HepG2 (cell line): ENCODE measurements around the gene NOMO2. TPM values are rescaled to one million over a fixed set of nuclear protein-coding genes. Genes with fewer than 3 reads are reported as not detected.
A peak's percentile ranks its signal among the peaks of the same experiment; 100 is the strongest.
"Not testable (repeated sequence)": the region's sequence is repeated elsewhere in the genome, so short reads cannot be mapped to it uniquely, and the experiment has no call there.

Experiments used
- ATAC-seq: fragments of 200-7000 bp; cut with Tn5 transposase; 3 replicates; pipeline ENCODE4 v1.9.1; 2020; ENCODE audit warnings: mild to moderate bottlenecking, moderate library complexity
- BruUV-seq: library from RNA; stranded (reverse); fragments of 400-500 nt; replicated peaks from 2 replicates; lab custom pipeline; 2021; lab: Mats Ljungman, UMichigan
- CTCF ChIA-PET: fragments of 300-600 bp; formaldehyde crosslinking; extraction: SDS; loops from one replicate; lab custom pipeline; 2021; ENCODE audit warnings: low total read pairs, inconsistent platforms, low intra/inter-chr PET ratio; lab: Yijun Ruan, JAX
- POLR2A ChIA-PET: fragments of 350-600 bp; sonication (Branson Sonifier 250); formaldehyde crosslinking; loops from one replicate; lab custom pipeline; 2020; ENCODE audit warnings: antibody characterized with exemption, inconsistent platforms; lab: Yijun Ruan, JAX
- DNase-seq: peaks from one replicate; pipeline ENCODE4 v3.0.0-alpha.2; 2015; ENCODE audit warnings: low spot score
- FAIRE-seq: peaks from 3 replicates; lab custom pipeline; 2011; peaks lifted over from hg19 to GRCh38; lab: Jason Lieb, UNC
- H2AFZ ChIP-seq: one replicate; pipeline ENCODE4 v1.6.1; 2011; ENCODE audit warnings: low read length, inconsistent platforms
- H3K27ac ChIP-seq: fragments of 300-600 bp; 3 replicates; pipeline ENCODE4 v1.8.0; 2011; ENCODE audit warnings: mixed run types, mild to moderate bottlenecking, mixed read lengths, low read length, inconsistent platforms; ENCODE audit not compliant: insufficient read depth; ENCODE audit errors: extremely low read length
- H3K27me3 ChIP-seq, 2 experiments: fragments of 200-600 bp in 1 of 2; 2 replicates in 1 of 2; 3 replicates in 1 of 2; pipeline versions ENCODE4 v1.6.0 to v1.8.0; 2011; ENCODE audit warnings: low read length in 2 of 2, mild to moderate bottlenecking in 2 of 2, moderate library complexity in 2 of 2, inconsistent platforms in 1 of 2; ENCODE audit not compliant: insufficient read depth in 2 of 2, control insufficient read depth in 1 of 2
- H3K36me3 ChIP-seq, 2 experiments: fragments of 200-600 bp in 1 of 2; replicated peaks in 1 of 2; 2 replicates in 1 of 2; 3 replicates in 1 of 2; pipeline versions ENCODE4 v1.5.1 to v1.8.0; 2011; ENCODE audit warnings: low read length in 2 of 2, inconsistent platforms in 1 of 2; ENCODE audit not compliant: insufficient read depth in 2 of 2, control insufficient read depth in 1 of 2
- H3K4me1 ChIP-seq: 2 replicates; pipeline ENCODE4 v1.5.1; 2012; ENCODE audit warnings: low read length, inconsistent platforms; ENCODE audit not compliant: insufficient read depth
- H3K4me2 ChIP-seq: 2 replicates; pipeline ENCODE4 v1.6.0; 2011; ENCODE audit warnings: low read depth, low read length, inconsistent platforms
- H3K4me3 ChIP-seq, 3 experiments: fragments of 200-600 bp in 1 of 3; sonication (generic), shearing (Covaris generic) in 1 of 3; replicated peaks in 1 of 3; 2 replicates each; pipeline ENCODE4 v1.5.1; 2011 to 2016; ENCODE audit warnings: low read length in 3 of 3, inconsistent platforms in 2 of 3, low read depth in 2 of 3, mild to moderate bottlenecking in 2 of 3, control low read depth in 1 of 3, mixed read lengths in 1 of 3; ENCODE audit not compliant: insufficient read depth in 1 of 3
- H3K79me2 ChIP-seq: one replicate; pipeline ENCODE4 v1.6.1; 2011; ENCODE audit warnings: low read length, inconsistent platforms; ENCODE audit not compliant: insufficient read depth
- H3K9ac ChIP-seq: 2 replicates; pipeline ENCODE4 v1.6.0; 2011; ENCODE audit warnings: mild to moderate bottlenecking, low read depth, low read length, inconsistent platforms; ENCODE audit not compliant: insufficient read depth
- H3K9me3 ChIP-seq: 2 replicates; pipeline ENCODE4 v1.5.1; 2012; ENCODE audit warnings: mild to moderate bottlenecking, low read length
- H4K20me1 ChIP-seq: 2 replicates; pipeline ENCODE4 v1.6.0; 2011; ENCODE audit warnings: inconsistent platforms, mild to moderate bottlenecking, low read length, moderate library complexity; ENCODE audit not compliant: insufficient read depth
- FOXP1 ChIP-seq, 2 experiments: fragments of 450-650 bp in 1 of 2; IDR thresholded peaks; 2 replicates each; pipeline ENCODE4 v1.6.1; 2017 to 2018; ENCODE audit warnings: antibody characterized with exemption in 1 of 2
- HIVEP1 ChIP-seq: sonication (generic); formaldehyde crosslinking; IDR thresholded peaks from 2 replicates; pipeline ENCODE4 v1.4.0; 2020; ENCODE audit warnings: mild to moderate bottlenecking, missing genetic modification reagents
- KDM5B ChIP-seq: sonication (generic); formaldehyde crosslinking; IDR thresholded peaks from 2 replicates; pipeline ENCODE4 v1.4.0; 2020; ENCODE audit warnings: missing genetic modification reagents, mild to moderate bottlenecking, borderline replicate concordance
- NFKB2 ChIP-seq: sonication (generic); formaldehyde crosslinking; IDR thresholded peaks from 2 replicates; pipeline ENCODE4 v1.4.0; 2020; ENCODE audit warnings: missing genetic modification reagents, borderline replicate concordance
- RXRA ChIP-seq: sonication (generic); formaldehyde crosslinking; IDR thresholded peaks from 2 replicates; pipeline ENCODE4 v1.5.1; 2020; ENCODE audit warnings: missing genetic modification reagents
- SOX6 ChIP-seq, 2 experiments: fragments of 450-650 bp in 1 of 2; sonication (generic) in 1 of 2; formaldehyde crosslinking in 1 of 2; IDR thresholded peaks; 2 replicates each; pipeline versions ENCODE4 v1.4.0 to v1.6.1; 2017 to 2020; ENCODE audit warnings: antibody characterized with exemption in 1 of 2, mild to moderate bottlenecking in 1 of 2, missing genetic modification reagents in 1 of 2
- ZNF563 ChIP-seq: sonication (generic); formaldehyde crosslinking; IDR thresholded peaks from 2 replicates; pipeline ENCODE4 v1.8.0; 2022; ENCODE audit warnings: mild to moderate bottlenecking, moderate library complexity, missing genetic modification reagents
- WGBS: methylation state at CpG from one replicate; pipeline ENCODE4 v1.1.6; 2017; ENCODE audit warnings: low lambda C conversion rate; 5-methylcytosine and 5-hydroxymethylcytosine counted together
- in situ Hi-C: cut with HindIII; loops from 2 replicates; pipeline ENCODE4 v1.10.0; 2017; ENCODE audit warnings: low pct_unique_long_range_greater_than_20kb; ENCODE audit not compliant: extremely low pct_ligation_motif_present
- intact Hi-C: fragments of 100-400 bp; cut with micrococcal nuclease; formaldehyde crosslinking; loops from one replicate; pipeline ENCODE4 v1.10.0; 2022; ENCODE audit not compliant: unreplicated experiment
- polyA plus RNA-seq, 8 experiments: library from polyadenylated mRNA; depleted of rRNA in 3 of 8; stranded (reverse) in 7 of 8; unstranded in 1 of 8; fragments of >200 nt; fragmentation: Illumina TruSeq in 4 of 8; extraction: Trizol in 4 of 8; gene quantifications; 2 replicates each; pipeline versions ENCODE4 v1.2.1 to v1.2.3, GENCODE V29; 2011 to 2016; ENCODE audit warnings: low read depth in 4 of 8, missing spikeins in 1 of 8, mixed read lengths in 1 of 8; ENCODE audit not compliant: insufficient read depth in 1 of 8
- total RNA-seq, 5 experiments: library from RNA; depleted of rRNA; stranded (reverse); fragments of >200 nt; fragmentation: Illumina TruSeq; extraction: Trizol; gene quantifications; 2 replicates each; pipeline ENCODE4 v1.2.3, GENCODE V29; 2016; ENCODE audit warnings: low read depth in 1 of 5
- TF ChIP-seq, protein P1 (sequence below): sonication (generic); formaldehyde crosslinking; IDR thresholded peaks from 2 replicates; pipeline ENCODE4 v1.5.0; 2020; ENCODE audit warnings: mild to moderate bottlenecking, missing genetic modification reagents, moderate library complexity
- TF ChIP-seq, protein P2 (sequence below): sonication (generic); formaldehyde crosslinking; IDR thresholded peaks from 2 replicates; pipeline ENCODE4 v1.4.0; 2020; ENCODE audit warnings: missing genetic modification reagents, borderline replicate concordance
- TF ChIP-seq, protein P3 (sequence below): sonication (generic); formaldehyde crosslinking; IDR thresholded peaks from 2 replicates; pipeline ENCODE4 v1.9.0; 2022; ENCODE audit warnings: missing genetic modification reagents, mild to moderate bottlenecking, borderline replicate concordance
- TF ChIP-seq, protein P4 (sequence below), 2 experiments: sonication (generic) in 1 of 2; formaldehyde crosslinking in 1 of 2; IDR thresholded peaks; 2 replicates each; pipeline versions ENCODE4 v1.4.0 to v1.6.1; 2016 to 2020; ENCODE audit warnings: borderline replicate concordance in 1 of 2, low read depth in 1 of 2, mild to moderate bottlenecking in 1 of 2, missing genetic modification reagents in 1 of 2

The NOMO2 gene
- total and polyA plus RNA-seq, 2 of the 13 experiments (the other 11 are each of a cell fraction or from before 2014, with no cell fraction given) = 217 to 372 TPM

DNA sequence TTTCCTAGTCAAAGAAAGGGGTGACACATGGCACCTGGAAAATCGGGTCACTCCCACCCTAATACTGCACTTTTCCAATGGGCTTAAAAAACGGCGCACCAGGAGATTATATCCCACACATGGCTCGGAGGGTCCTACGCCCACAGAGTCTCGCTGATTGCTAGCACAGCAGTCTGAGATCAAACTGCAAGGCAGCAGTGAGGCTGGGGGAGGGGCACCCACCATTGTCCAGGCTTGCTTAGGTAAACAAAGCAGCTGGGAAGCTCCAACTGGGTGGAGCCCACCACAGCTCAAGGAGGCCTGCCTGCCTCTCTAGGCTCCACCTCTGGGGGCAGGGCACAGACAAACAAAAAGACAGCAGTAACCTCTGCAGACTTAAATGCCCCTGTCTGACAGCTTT lies 46.4 kb upstream of the NOMO2 start:
- H3K9me3 ChIP-seq; CTCF ChIA-PET; H3K27me3 ChIP-seq; H3K36me3 ChIP-seq; H3K4me3 ChIP-seq; H2AFZ ChIP-seq; H3K27ac ChIP-seq; in situ Hi-C loops; FAIRE-seq; H4K20me1 ChIP-seq; H3K4me2 ChIP-seq; H3K79me2 ChIP-seq; BruUV-seq; H3K9ac ChIP-seq; intact Hi-C loops; DNase-seq; TF ChIP-seq SOX6 (IDR thresholded peaks at IDR 0.05): not testable (repeated sequence)
- peaks cover 23% of the 10 kb centered on the region for H3K4me1 ChIP-seq
- 36% methylated on average over 6 of the region's 6 CpGs for WGBS
- POLR2A ChIA-PET = interaction anchor here (0.6 kb wide), 1 partner anchor 182 kb away, joined by 3 read pairs; the partner anchor contains the start of gene RPS15A
- peak; percentile 40; the same call in 2 of the 3 replicates for ATAC-seq
- TF ChIP-seq, protein P1, sequence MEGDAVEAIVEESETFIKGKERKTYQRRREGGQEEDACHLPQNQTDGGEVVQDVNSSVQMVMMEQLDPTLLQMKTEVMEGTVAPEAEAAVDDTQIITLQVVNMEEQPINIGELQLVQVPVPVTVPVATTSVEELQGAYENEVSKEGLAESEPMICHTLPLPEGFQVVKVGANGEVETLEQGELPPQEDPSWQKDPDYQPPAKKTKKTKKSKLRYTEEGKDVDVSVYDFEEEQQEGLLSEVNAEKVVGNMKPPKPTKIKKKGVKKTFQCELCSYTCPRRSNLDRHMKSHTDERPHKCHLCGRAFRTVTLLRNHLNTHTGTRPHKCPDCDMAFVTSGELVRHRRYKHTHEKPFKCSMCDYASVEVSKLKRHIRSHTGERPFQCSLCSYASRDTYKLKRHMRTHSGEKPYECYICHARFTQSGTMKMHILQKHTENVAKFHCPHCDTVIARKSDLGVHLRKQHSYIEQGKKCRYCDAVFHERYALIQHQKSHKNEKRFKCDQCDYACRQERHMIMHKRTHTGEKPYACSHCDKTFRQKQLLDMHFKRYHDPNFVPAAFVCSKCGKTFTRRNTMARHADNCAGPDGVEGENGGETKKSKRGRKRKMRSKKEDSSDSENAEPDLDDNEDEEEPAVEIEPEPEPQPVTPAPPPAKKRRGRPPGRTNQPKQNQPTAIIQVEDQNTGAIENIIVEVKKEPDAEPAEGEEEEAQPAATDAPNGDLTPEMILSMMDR (CRISPR knock-in tag) = 0 out of 2 replicates have a peak, but pooled peaks have one; percentile 8
- 0 out of 2 replicates have a peak, but pooled peaks have one; percentile 51 for TF ChIP-seq RXRA
- peak; percentile 21; the same call in 1 of the 2 replicates for TF ChIP-seq ZNF563 (CRISPR knock-in tag)
- peak; percentile 92 for TF ChIP-seq SOX6 (CRISPR knock-in tag; IDR thresholded peaks at IDR 0.05)
- TF ChIP-seq, protein P2, sequence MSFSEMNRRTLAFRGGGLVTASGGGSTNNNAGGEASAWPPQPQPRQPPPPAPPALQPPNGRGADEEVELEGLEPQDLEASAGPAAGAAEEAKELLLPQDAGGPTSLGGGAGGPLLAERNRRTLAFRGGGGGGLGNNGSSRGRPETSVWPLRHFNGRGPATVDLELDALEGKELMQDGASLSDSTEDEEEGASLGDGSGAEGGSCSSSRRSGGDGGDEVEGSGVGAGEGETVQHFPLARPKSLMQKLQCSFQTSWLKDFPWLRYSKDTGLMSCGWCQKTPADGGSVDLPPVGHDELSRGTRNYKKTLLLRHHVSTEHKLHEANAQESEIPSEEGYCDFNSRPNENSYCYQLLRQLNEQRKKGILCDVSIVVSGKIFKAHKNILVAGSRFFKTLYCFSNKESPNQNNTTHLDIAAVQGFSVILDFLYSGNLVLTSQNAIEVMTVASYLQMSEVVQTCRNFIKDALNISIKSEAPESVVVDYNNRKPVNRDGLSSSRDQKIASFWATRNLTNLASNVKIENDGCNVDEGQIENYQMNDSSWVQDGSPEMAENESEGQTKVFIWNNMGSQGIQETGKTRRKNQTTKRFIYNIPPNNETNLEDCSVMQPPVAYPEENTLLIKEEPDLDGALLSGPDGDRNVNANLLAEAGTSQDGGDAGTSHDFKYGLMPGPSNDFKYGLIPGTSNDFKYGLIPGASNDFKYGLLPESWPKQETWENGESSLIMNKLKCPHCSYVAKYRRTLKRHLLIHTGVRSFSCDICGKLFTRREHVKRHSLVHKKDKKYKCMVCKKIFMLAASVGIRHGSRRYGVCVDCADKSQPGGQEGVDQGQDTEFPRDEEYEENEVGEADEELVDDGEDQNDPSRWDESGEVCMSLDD (CRISPR knock-in tag) = 0 out of 2 replicates have a peak, but pooled peaks have one; percentile 43
- TF ChIP-seq, protein P3, sequence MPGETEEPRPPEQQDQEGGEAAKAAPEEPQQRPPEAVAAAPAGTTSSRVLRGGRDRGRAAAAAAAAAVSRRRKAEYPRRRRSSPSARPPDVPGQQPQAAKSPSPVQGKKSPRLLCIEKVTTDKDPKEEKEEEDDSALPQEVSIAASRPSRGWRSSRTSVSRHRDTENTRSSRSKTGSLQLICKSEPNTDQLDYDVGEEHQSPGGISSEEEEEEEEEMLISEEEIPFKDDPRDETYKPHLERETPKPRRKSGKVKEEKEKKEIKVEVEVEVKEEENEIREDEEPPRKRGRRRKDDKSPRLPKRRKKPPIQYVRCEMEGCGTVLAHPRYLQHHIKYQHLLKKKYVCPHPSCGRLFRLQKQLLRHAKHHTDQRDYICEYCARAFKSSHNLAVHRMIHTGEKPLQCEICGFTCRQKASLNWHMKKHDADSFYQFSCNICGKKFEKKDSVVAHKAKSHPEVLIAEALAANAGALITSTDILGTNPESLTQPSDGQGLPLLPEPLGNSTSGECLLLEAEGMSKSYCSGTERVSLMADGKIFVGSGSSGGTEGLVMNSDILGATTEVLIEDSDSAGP (CRISPR knock-in tag) = peak; percentile 50
- peak; percentile 14; the same call in 1 of the 2 replicates for TF ChIP-seq KDM5B
- peak; percentile 48; the same call in 1 of the 2 replicates for TF ChIP-seq HIVEP1 (CRISPR knock-in tag)
- TF ChIP-seq, protein P4, sequence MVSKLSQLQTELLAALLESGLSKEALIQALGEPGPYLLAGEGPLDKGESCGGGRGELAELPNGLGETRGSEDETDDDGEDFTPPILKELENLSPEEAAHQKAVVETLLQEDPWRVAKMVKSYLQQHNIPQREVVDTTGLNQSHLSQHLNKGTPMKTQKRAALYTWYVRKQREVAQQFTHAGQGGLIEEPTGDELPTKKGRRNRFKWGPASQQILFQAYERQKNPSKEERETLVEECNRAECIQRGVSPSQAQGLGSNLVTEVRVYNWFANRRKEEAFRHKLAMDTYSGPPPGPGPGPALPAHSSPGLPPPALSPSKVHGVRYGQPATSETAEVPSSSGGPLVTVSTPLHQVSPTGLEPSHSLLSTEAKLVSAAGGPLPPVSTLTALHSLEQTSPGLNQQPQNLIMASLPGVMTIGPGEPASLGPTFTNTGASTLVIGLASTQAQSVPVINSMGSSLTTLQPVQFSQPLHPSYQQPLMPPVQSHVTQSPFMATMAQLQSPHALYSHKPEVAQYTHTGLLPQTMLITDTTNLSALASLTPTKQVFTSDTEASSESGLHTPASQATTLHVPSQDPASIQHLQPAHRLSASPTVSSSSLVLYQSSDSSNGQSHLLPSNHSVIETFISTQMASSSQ (IDR thresholded peaks at IDR 0.05; ENCODE audit: low read depth) = not testable (repeated sequence)
- TF ChIP-seq, protein P4 (CRISPR knock-in tag; IDR thresholded peaks at IDR 0.05; ENCODE audit: borderline replicate concordance) = 0 out of 2 replicates have a peak, but pooled peaks have one; percentile 25
- 0 out of 2 replicates have a peak, but pooled peaks have one; percentile 8 for TF ChIP-seq FOXP1 (IDR thresholded peaks at IDR 0.05)
- peak; percentile 68; the same call in 1 of the 2 replicates for TF ChIP-seq FOXP1 (CRISPR knock-in tag; IDR thresholded peaks at IDR 0.05)
- 0 out of 2 replicates have a peak, but pooled peaks have one; percentile 40 for TF ChIP-seq NFKB2 (CRISPR knock-in tag)
